ENCODE data around the gene RPP30. TPM values are rescaled to one million over a fixed set of nuclear protein-coding genes. Genes with fewer than 3 reads are reported as not detected.

RPP30 gene
- total RNA-seq, 1 donor from 2014 or later: 55.2 TPM

DNA sequence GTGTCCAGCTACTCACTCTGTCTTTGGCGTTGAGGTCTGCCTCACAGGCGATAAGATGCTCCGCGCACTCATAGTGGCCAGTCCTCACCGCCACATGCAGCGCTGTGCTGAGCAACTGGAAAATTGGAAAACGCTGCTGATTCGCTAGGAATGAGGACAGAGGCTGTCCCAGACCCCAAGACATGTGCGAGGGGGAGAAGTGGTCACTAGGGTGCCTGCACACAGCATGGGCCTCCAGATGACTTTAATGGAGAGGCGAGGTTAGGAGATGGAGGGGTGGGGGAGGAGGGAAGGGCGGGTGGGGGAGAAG lies 43.9 kb downstream of the RPP30 start:
- intact Hi-C loops (cut with micrococcal nuclease): no loop called here

DNA sequence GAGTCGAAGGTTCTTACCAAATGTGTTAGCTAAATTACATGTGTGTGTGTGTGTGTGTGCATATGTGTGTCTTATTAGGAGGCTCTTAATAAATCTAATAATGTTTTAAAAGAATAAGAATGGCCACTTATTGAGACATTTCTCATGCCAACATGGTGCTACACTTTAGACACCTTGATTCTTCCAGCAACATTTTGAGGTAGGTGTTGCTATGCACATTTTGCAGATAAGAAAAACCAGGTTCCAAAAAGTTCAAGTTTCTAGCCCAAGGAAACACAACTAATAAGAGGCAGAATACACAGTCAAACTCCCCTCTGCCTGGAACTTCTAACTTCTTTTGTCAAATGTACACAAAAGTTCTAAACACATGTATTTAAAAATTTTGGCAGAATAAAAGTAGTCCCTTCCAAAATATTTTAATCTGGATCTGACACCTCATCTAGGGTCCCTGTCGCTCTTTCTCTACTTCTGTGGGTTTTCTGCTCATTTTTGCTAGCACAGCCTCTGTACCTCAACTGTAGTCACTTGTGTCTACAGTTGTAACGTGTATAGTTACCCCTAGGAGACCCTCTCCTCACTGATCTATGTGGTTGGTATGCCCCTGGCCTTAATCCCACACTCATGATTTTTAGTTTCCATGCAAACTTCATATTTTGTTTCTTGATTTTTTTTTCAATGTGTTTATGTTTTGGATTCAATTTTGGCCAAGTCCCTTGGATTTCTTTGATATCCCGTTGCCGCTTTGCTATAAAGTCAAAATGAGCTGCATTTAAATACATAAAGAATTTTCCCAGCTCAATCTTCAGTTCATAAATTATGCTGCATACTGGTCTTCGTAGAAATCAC lies 44.8 kb downstream of the RPP30 start:
- intact Hi-C loops (cut with micrococcal nuclease): no loop called here

DNA sequence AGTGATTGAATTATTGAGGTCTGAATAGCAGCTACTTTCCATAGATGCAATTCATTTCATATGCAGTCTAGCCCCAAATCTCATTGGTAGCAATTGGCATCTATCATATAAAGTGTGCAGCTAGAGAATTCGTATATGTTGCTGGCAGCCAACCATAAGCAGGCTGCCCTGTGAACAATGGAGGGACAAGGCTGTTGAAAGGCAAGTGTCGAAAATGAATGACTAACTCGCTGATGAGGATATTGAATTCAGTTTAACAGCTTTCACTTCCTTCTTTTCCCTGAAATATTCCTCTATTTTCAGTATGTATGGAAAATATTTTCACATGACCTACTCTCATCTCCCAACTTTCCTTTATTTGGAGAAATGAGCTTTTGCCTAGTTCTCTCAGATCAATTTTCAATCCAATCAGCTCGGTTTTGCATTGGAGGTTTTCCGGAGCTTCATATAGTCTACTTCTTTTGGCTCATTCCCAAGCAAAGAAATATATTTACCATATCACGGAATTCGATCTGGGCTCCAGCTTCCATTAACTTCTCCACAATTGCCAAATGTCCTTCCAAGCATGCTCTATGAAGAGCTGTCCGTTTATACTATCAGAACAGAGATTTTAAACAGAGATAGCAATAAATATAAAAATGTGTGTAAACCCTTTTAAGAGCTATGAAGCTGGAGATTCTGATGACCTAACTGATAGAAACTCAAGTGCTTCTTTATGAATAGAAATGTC lies 45.6 kb downstream of the RPP30 start:
- intact Hi-C loops (cut with micrococcal nuclease): no loop called here

- intact Hi-C loops (cut with micrococcal nuclease): no loop called here
Observed at GRCh38 chr10:90917968-90918318, 46.2 kb downstream of the RPP30 start.

DNA sequence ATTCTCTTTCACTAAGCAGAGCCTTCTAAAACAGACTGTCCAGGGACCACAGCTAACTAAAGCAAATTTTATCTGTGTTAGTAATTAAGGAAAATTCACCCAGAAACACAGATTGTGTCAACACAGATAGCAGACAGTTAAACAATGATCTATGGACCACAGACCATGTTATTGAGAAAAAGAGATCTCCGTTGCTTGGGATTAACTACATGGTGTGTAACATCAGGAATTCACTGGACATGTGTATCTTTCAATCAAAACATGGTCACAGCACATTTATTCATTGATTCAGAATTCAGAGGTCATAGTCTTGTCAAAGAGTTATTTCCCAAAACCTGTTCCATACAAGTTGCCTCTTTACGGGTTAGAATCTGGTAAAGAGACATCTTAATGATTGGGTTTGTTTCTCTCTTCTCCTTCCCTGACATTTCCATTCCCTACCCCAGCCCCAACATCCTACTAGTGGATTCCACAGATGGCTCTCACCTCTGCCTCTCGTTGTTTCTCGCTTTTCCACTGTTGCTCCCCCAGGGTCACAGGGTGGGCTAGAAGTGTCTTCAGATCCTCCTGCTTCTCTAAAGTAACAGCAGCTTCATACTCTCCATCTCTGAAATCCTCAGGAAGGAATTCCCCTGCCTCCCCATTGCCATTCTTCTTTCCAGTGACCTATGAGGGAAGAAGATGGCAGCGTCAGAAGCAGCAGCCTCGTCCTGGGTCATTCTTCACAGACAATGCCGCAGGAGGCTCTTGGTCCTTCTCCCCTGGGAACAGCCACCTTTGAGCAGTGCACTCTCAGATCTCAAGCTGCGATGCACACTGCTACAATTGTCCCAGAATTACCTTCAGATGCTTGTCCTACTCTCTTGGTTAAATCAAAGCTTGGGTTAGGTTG lies 48.2 kb downstream of the RPP30 start:
- intact Hi-C loops (cut with micrococcal nuclease): no loop called here

DNA sequence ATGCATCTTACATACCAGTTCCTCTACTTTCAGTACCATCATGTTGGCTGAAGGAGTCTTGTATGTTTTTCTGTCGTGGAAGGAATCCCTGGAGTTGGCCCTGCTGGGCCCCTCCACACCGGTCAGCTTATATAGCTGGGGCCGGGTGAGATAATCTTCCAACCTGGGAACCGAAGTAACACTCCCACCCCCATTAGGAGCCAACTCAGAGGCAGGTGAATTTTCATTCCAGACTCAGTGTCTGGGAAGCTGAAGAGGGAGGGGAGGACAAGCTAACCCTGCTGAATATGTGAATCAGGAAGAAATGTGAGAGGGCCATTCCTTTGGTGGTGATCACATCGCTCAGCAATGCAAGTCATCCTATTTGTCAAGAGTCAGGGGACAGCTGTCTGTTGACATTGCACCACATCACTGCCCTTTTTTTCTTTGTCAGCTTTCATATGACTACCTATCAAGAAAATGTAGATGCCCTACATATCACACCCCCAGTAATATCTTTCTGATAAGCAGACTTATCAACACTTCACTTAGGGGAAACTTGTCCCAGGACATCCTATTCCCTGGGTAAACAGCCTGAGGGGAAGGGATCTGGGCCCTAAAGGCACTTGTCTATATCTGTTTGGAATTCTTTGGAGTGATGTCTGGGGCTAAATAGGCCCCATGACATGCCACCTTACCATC lies 49.4 kb downstream of the RPP30 start, which contains the start of gene ANKRD1:
Gene ANKRD1 (minus strand): TSS at position 102 of the 681 bp plus-strand sequence. CDS start 60 bp downstream, at position 42.
- intact Hi-C loops (cut with micrococcal nuclease): no loop called here

DNA sequence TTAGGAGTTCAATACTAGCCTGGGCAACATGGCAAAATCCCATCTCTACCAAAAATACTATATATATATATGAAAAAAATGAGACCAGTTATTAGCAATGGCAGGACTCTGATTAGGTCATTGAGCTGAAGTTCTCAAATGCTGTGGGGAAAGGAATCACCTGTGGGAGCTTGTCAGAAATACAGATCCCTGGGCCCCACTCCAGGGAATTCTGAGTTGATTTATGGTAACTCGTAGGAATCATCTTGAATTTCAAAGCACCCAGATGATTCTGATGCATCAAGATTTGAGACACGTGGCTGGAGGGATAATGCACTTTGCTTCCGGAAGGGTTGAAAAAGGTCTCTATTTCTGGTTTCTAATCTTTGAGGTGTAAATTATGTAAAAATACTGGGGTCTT lies 50.1 kb downstream of the RPP30 start:
- intact Hi-C loops (cut with micrococcal nuclease): no loop called here

- intact Hi-C loops (cut with micrococcal nuclease): no loop called here
Observed at GRCh38 chr10:90923111-90923731, 51.4 kb downstream of the RPP30 start.

GRCh38 chr10:90924552-90924951 lies 52.8 kb downstream of the RPP30 start:
- intact Hi-C loops (cut with micrococcal nuclease): no loop called here

DNA sequence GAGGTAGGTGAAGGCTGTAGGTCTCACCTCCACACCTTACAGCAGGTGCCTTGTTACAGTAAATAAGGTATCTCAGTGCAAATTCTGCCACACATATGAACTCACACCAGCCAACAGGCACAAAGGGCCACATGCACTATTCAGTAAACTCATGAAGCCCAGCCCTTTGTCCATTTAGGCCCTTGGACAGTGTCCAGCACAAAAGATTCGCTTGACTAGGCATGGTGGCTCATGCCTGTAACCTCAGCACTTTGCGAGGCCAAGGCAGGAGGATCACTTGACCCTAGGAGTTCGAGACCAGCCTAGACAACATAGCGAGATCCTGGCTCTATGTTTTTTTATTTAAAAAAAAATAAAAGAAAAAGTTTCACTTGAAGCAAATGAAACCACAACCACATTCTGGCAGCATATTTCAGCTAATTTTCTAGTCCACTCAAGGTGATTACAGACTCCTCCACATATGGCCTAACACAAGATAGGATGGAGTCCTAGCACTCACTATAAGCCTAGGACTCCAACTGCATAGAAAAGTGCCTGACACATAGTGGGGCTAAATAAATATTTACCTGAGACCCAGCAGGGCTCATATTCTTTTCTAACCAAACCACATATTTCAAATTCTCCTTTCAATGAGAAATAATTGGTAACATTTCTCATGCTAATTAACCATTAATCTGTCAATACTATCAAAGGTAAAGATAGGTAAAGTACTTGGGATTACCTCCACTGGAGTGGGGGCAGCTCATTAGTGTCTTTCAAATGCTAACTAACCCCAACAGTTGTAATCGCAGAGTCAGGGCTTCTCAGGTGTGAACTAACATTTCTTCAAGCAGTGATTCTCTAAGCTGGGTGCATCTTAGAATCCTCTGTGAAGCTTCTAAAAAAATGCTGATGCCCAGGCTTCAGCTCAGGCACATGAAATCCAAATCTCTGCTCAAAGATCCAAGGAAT lies 53.6 kb downstream of the RPP30 start:
- intact Hi-C loops (cut with micrococcal nuclease): no loop called here

GRCh38 chr10:90927293-90927692 lies 55.5 kb downstream of the RPP30 start:
- intact Hi-C loops (cut with micrococcal nuclease): no loop called here

GRCh38 chr10:90929179-90929578 lies 57.4 kb downstream of the RPP30 start:
- intact Hi-C loops (cut with micrococcal nuclease): no loop called here

- intact Hi-C loops (cut with micrococcal nuclease): no loop called here
Observed at GRCh38 chr10:90930070-90930837, 58.5 kb downstream of the RPP30 start.

- intact Hi-C loops (cut with micrococcal nuclease): no loop called here
Observed at GRCh38 chr10:90930971-90931871, 59.4 kb downstream of the RPP30 start.

DNA sequence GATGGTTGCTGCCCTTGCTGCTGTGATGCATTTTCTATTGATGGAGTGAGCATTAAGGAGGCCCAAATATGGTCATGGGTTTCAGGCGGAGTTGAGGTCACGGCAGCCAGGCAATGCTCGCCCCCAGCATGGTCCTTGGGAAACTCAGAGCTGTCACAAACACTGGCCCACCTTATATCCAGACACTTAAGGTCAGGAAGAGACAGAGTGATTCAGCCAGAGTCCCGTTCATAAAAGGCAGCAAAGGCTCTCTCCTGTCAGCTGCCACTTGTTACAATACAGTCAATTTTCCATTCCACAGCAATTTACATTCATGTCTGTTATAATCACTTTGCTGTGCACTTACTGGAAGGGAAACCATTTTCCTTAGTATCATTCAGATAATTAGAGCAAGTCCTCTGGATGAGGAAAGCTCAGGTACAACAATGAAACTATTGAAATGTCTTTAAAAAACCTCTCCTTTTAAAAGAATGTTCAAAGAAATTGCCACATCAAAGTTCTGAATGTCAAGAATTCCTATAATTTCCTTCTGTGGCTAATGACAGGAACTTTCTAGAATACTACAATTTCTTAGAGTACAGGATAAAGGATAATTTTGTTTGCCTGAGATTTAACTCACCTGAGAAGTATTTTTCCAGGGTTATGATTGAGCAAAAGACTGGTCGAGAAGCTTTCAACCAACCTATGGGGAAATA lies 64.0 kb downstream of the RPP30 start:
- intact Hi-C loops (cut with micrococcal nuclease): no loop called here

GRCh38 chr10:90936276-90936659 lies 64.5 kb downstream of the RPP30 start:
- intact Hi-C loops (cut with micrococcal nuclease): no loop called here

DNA sequence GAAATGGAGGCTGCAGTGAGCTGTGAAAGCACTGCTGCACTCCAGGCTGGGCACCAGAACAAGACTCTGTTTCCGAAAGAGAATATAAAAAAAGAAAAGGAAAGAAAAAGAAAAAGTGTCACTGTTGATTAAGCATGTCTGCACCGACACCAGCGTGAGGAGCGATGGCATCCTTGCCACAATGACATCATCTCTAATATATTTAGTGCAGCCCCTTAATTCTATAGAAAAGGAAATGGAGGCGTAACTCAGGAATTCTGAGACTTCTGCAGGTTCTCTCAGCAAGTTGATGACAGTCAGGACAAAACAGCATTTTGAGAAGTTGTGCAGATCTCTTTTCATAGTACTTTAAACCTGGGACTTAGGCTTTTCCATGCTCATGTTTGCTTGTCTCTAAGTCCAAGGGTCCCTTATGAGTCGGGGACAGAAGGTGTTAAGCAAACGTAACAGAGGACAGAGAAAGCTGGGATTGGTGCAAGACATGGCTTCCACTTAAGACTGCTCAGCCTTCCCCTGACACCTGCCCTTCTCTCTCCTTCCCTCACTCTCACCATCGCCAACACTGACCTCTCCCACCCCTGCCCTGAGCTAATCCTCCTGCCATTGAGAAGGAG lies 66.0 kb downstream of the RPP30 start:
- intact Hi-C loops (cut with micrococcal nuclease): no loop called here
